ENCODE measurements around the gene RPS29.

GRCh38 chr14:49545716-49546115 lies 40.5 kb downstream of the RPS29 start:
- TF ChIP-seq CTCF (conservative IDR thresholded peaks at IDR 0.05 in 1 of 2, IDR thresholded peaks at IDR 0.05 in 1 of 2; ENCODE audit: extremely low read depth in 1 of 2, insufficient read depth in 1 of 2, low read depth in 1 of 2, low read length in 2 of 2): no peak
- no peak for TF ChIP-seq EZH2 (IDR thresholded peaks at IDR 0.05; ENCODE audit: borderline replicate concordance, low read length)

All from mammary epithelial cell (primary cell).